MM.1S (cell line): Measurements from ENCODE around the gene CAMK2N1.

Experiments
- EZH2 ChIP-seq: fragments of 300-600 bp; sonication (generic); optimal IDR thresholded peaks from 2 replicates; pipeline ENCODE3; 2017; ENCODE audit warnings: low read depth, mild to moderate bottlenecking, antibody characterized with exemption, low read length, mixed read lengths
- EZH2phosphoT487 ChIP-seq: fragments of 300-600 bp; sonication (generic); IDR thresholded peaks from 2 replicates; pipeline ENCODE4 v1.6.1; 2018; ENCODE audit warnings: antibody characterized with exemption, low read length
- TF ChIP-seq, protein P1 (sequence below): fragments of 300-600 bp; sonication (generic); IDR thresholded peaks from 2 replicates; pipeline ENCODE4 v1.5.1; 2016; ENCODE audit warnings: antibody characterized with exemption, low read length, mixed read lengths

DNA sequence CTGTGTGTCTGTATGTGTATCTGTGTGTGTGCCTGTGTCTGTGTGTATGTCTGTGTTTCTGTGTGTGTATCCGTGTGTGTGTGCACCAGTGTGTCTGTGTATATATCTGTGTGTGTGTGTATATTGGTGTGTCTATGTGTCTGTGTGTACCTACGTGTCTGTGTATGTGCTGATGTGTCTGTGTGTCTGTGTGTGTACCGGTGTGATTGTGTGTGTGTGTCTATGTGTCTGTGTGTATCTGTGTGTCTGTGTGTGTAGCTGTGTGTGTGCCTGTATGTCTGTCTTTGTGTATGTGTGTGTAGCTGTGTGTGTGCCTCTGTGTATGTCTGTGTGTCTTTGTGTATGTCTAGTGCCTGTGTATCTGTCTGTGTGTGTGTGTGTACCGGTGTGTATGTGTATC is 32.0 kb downstream of the CAMK2N1 start:
- TF ChIP-seq, protein P1, sequence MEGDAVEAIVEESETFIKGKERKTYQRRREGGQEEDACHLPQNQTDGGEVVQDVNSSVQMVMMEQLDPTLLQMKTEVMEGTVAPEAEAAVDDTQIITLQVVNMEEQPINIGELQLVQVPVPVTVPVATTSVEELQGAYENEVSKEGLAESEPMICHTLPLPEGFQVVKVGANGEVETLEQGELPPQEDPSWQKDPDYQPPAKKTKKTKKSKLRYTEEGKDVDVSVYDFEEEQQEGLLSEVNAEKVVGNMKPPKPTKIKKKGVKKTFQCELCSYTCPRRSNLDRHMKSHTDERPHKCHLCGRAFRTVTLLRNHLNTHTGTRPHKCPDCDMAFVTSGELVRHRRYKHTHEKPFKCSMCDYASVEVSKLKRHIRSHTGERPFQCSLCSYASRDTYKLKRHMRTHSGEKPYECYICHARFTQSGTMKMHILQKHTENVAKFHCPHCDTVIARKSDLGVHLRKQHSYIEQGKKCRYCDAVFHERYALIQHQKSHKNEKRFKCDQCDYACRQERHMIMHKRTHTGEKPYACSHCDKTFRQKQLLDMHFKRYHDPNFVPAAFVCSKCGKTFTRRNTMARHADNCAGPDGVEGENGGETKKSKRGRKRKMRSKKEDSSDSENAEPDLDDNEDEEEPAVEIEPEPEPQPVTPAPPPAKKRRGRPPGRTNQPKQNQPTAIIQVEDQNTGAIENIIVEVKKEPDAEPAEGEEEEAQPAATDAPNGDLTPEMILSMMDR, result no peak
- TF ChIP-seq EZH2phosphoT487, result no peak
- TF ChIP-seq EZH2, result no peak
